ENCODE data around the gene CCDC33.

CCDC33 gene

GRCh38 chr15:74257105-74257504 lies 21.0 kb downstream of the CCDC33 start:
- no peak for TF ChIP-seq CTCF (IDR thresholded peaks at IDR 0.05; ENCODE audit: control insufficient read depth, extremely low read depth, insufficient read depth)
- DNase-seq (ENCODE audit: low read depth) = no peak
- no peak overlapping the region for H3K4me3 ChIP-seq (ENCODE audit: low read depth, low read length)

GRCh38 chr15:74257623-74258022 lies 21.5 kb downstream of the CCDC33 start:
- H3K4me3 ChIP-seq (ENCODE audit: low read depth, low read length) = no peak overlapping the region
- DNase-seq (ENCODE audit: low read depth) = no peak
- no peak for TF ChIP-seq CTCF (IDR thresholded peaks at IDR 0.05; ENCODE audit: control insufficient read depth, extremely low read depth, insufficient read depth)

- H3K4me3 ChIP-seq (ENCODE audit: low read depth, low read length) = no peak overlapping the region
- no peak for TF ChIP-seq CTCF (IDR thresholded peaks at IDR 0.05; ENCODE audit: control insufficient read depth, extremely low read depth, insufficient read depth)
- no peak for DNase-seq (ENCODE audit: low read depth)
Measured at GRCh38 chr15:74258456-74259291, 22.5 kb downstream of the CCDC33 start.

- TF ChIP-seq CTCF (IDR thresholded peaks at IDR 0.05; ENCODE audit: control insufficient read depth, extremely low read depth, insufficient read depth) = no peak
- no peak for DNase-seq (ENCODE audit: low read depth)
- no peak overlapping the region for H3K4me3 ChIP-seq (ENCODE audit: low read depth, low read length)
Measured at GRCh38 chr15:74259292-74259648, 23.1 kb downstream of the CCDC33 start.

- no peak for TF ChIP-seq CTCF (IDR thresholded peaks at IDR 0.05; ENCODE audit: control insufficient read depth, extremely low read depth, insufficient read depth)
- H3K4me3 ChIP-seq (ENCODE audit: low read depth, low read length) = no peak overlapping the region
- no peak for DNase-seq (ENCODE audit: low read depth)
Measured at GRCh38 chr15:74259821-74260607, 23.9 kb downstream of the CCDC33 start.

- no peak overlapping the region for H3K4me3 ChIP-seq (ENCODE audit: low read depth, low read length)
- no peak for TF ChIP-seq CTCF (IDR thresholded peaks at IDR 0.05; ENCODE audit: control insufficient read depth, extremely low read depth, insufficient read depth)
- no peak for DNase-seq (ENCODE audit: low read depth)
Measured at GRCh38 chr15:74261041-74261440, 24.9 kb downstream of the CCDC33 start.

All from LNCaP clone FGC (cell line).